H1 (cell line): ENCODE measurements around the gene RASGEF1C. TPM values are rescaled to one million over a fixed set of nuclear protein-coding genes. Genes with fewer than 3 reads are reported as not detected.

Source experiments
- CTCF ChIA-PET: fragments of 300-600 bp; sonication (Branson Sonifier 250); formaldehyde crosslinking; loops from one replicate; lab custom pipeline; 2021; ENCODE audit not compliant: partially characterized antibody; lab: Charles Lee
- POLR2A ChIA-PET: fragments of 300-600 bp; sonication (Branson Sonifier 250); formaldehyde crosslinking; loops from one replicate; lab custom pipeline; 2021; ENCODE audit warnings: inconsistent platforms; ENCODE audit not compliant: partially characterized antibody; lab: Charles Lee
- DNase-seq, 2 experiments: peaks; one replicate each; pipeline versions ENCODE4 v3.0.0 to v3.0.0-alpha.2; 2010 to 2022; ENCODE audit warnings: low spot score in 2 of 2, low read depth in 1 of 2, mixed read lengths in 1 of 2
- FAIRE-seq: peaks from 2 replicates; lab custom pipeline; 2011; peaks lifted over from hg19 to GRCh38; lab: Jason Lieb, UNC
- H2AFZ ChIP-seq: 2 replicates; pipeline ENCODE4 v1.8.1; 2012; ENCODE audit warnings: low read length, inconsistent platforms
- H2AK5ac ChIP-seq: 2 replicates; pipeline ENCODE4 v1.6.1; 2013; ENCODE audit warnings: low read depth, low read length
- H2BK120ac ChIP-seq: replicated peaks from 2 replicates; pipeline ENCODE3; 2013; ENCODE audit warnings: low read depth, low read length, inconsistent platforms
- H2BK12ac ChIP-seq: 2 replicates; pipeline ENCODE4 v1.6.1; 2013; ENCODE audit warnings: low read depth, low read length
- H2BK15ac ChIP-seq: 2 replicates; pipeline ENCODE4 v1.6.1; 2013; ENCODE audit warnings: low read length
- H2BK20ac ChIP-seq: 2 replicates; pipeline ENCODE4 v1.6.1; 2013; ENCODE audit warnings: low read length
- H2BK5ac ChIP-seq: 2 replicates; pipeline ENCODE4 v1.6.1; 2013; ENCODE audit warnings: low read depth, low read length
- H3K14ac ChIP-seq: 2 replicates; pipeline ENCODE4 v1.6.1; 2013; ENCODE audit warnings: inconsistent platforms; ENCODE audit not compliant: insufficient read length
- H3K18ac ChIP-seq: 2 replicates; pipeline ENCODE4 v1.6.1; 2013; ENCODE audit warnings: low read length; ENCODE audit errors: extremely low read depth
- H3K23ac ChIP-seq: 2 replicates; pipeline ENCODE4 v1.6.1; 2013; ENCODE audit warnings: inconsistent platforms; ENCODE audit not compliant: insufficient read length
- H3K23me2 ChIP-seq: 2 replicates; pipeline ENCODE4 v1.6.1; 2013; ENCODE audit warnings: low read depth, low read length
- H3K27ac ChIP-seq: 2 replicates; pipeline ENCODE4 v1.6.1; 2011; ENCODE audit warnings: low read depth, low read length, inconsistent platforms
- H3K27me3 ChIP-seq, 4 experiments: replicated peaks in 1 of 4; 1 replicate in 1 of 4; 2 replicates in 3 of 4; pipeline versions ENCODE4 v1.6.1 to v1.8.1; 2011 to 2013; ENCODE audit warnings: low read length in 3 of 4, mild to moderate bottlenecking in 3 of 4, inconsistent platforms in 2 of 4, mixed read lengths in 2 of 4, moderate library complexity in 1 of 4; ENCODE audit not compliant: control insufficient read depth in 3 of 4, insufficient read depth in 3 of 4; ENCODE audit errors: extremely low read depth in 1 of 4
- H3K36me3 ChIP-seq, 4 experiments: 2 replicates each; pipeline versions ENCODE4 v1.6.1 to v1.8.1; 2011 to 2013; ENCODE audit warnings: mild to moderate bottlenecking in 4 of 4, low read length in 3 of 4, moderate library complexity in 2 of 4, control low read depth in 1 of 4, inconsistent platforms in 1 of 4; ENCODE audit not compliant: insufficient read depth in 4 of 4, control insufficient read depth in 2 of 4
- H3K4ac ChIP-seq: replicated peaks from 2 replicates; pipeline ENCODE3; 2013; ENCODE audit warnings: low read length, low read depth, mixed read lengths, inconsistent platforms; ENCODE audit not compliant: insufficient read length
- H3K4me1 ChIP-seq, 4 experiments: replicated peaks in 1 of 4; 1 replicate in 1 of 4; 2 replicates in 3 of 4; pipeline versions ENCODE4 v1.6.1 to v1.8.1; 2011 to 2013; ENCODE audit warnings: low read length in 3 of 4, inconsistent platforms in 2 of 4, mixed read lengths in 1 of 4; ENCODE audit not compliant: insufficient read depth in 4 of 4, control insufficient read depth in 3 of 4
- H3K4me2 ChIP-seq, 2 experiments: 2 replicates each; pipeline versions ENCODE4 v1.6.1 to v1.8.1; 2011 to 2013; ENCODE audit warnings: low read depth in 2 of 2, low read length in 2 of 2, control low read depth in 1 of 2, inconsistent platforms in 1 of 2, mild to moderate bottlenecking in 1 of 2; ENCODE audit not compliant: insufficient read depth in 1 of 2
- H3K4me3 ChIP-seq, 4 experiments: fragments of 200-600, 300-600 bp in 1 of 4; sonication (generic), shearing (Covaris generic), sonication (Bioruptor Twin) in 1 of 4; 2 replicates each; pipeline versions ENCODE4 v1.5.1 to v1.8.1; 2011 to 2016; ENCODE audit warnings: low read length in 4 of 4, low read depth in 3 of 4, control low read depth in 2 of 4, inconsistent platforms in 2 of 4, mild to moderate bottlenecking in 2 of 4, mixed read lengths in 1 of 4, moderate library complexity in 1 of 4; ENCODE audit not compliant: insufficient read depth in 2 of 4; ENCODE audit errors: extremely low read depth in 1 of 4
- H3K56ac ChIP-seq: replicated peaks from 2 replicates; pipeline ENCODE3; 2013; ENCODE audit warnings: low read depth, mild to moderate bottlenecking, mixed read lengths, low read length, inconsistent platforms; ENCODE audit not compliant: insufficient read length
- H3K79me1 ChIP-seq: 2 replicates; pipeline ENCODE4 v1.6.1; 2013; ENCODE audit warnings: low read depth, low read length, control low read depth
- H3K79me2 ChIP-seq, 2 experiments: 2 replicates each; pipeline versions ENCODE4 v1.6.1 to v1.8.1; 2012 to 2013; ENCODE audit warnings: low read length in 2 of 2, mild to moderate bottlenecking in 2 of 2, inconsistent platforms in 1 of 2; ENCODE audit not compliant: insufficient read depth in 2 of 2, control insufficient read depth in 1 of 2
- H3K9ac ChIP-seq, 4 experiments: replicated peaks in 1 of 4; 1 replicate in 1 of 4; 2 replicates in 3 of 4; pipeline versions ENCODE4 v1.6.1 to v1.8.1; 2011 to 2013; ENCODE audit warnings: low read depth in 3 of 4, low read length in 3 of 4, control low read depth in 2 of 4, mild to moderate bottlenecking in 2 of 4, moderate library complexity in 2 of 4, inconsistent platforms in 1 of 4; ENCODE audit errors: extremely low read depth in 1 of 4
- H3K9me3 ChIP-seq, 2 experiments: 2 replicates each; pipeline versions ENCODE4 v1.6.1 to v1.8.1; 2012 to 2013; ENCODE audit warnings: mild to moderate bottlenecking in 2 of 2, moderate library complexity in 2 of 2, control low read depth in 1 of 2, inconsistent platforms in 1 of 2, low read depth in 1 of 2, low read length in 1 of 2, mixed read lengths in 1 of 2; ENCODE audit not compliant: insufficient read depth in 2 of 2
- H4K20me1 ChIP-seq, 2 experiments: replicated peaks in 1 of 2; 2 replicates each; pipeline versions ENCODE3 to v1.8.1; 2011 to 2013; ENCODE audit warnings: inconsistent platforms in 2 of 2, low read length in 2 of 2, mild to moderate bottlenecking in 1 of 2; ENCODE audit not compliant: insufficient read depth in 2 of 2, control insufficient read depth in 1 of 2
- H4K5ac ChIP-seq: 2 replicates; pipeline ENCODE4 v1.6.1; 2013; ENCODE audit warnings: low read length, low read depth, mixed read lengths, inconsistent platforms; ENCODE audit not compliant: insufficient read length
- H4K8ac ChIP-seq: 2 replicates; pipeline ENCODE4 v1.8.0; 2013; ENCODE audit warnings: mild to moderate bottlenecking, moderate library complexity, low read length, inconsistent platforms; ENCODE audit not compliant: insufficient read depth; ENCODE audit errors: extremely low read depth
- H4K91ac ChIP-seq: replicated peaks from 2 replicates; pipeline ENCODE3; 2013; ENCODE audit warnings: low read length, mixed read lengths, inconsistent platforms; ENCODE audit not compliant: insufficient read length
- BRCA1 ChIP-seq: IDR thresholded peaks from 2 replicates; pipeline ENCODE4 v1.6.1; 2012; ENCODE audit warnings: low read depth, low read length, improper control_type of control experiment
- CTCF ChIP-seq, 3 experiments: IDR thresholded peaks; 1 replicate in 2 of 3; 2 replicates in 1 of 3; pipeline versions ENCODE4 v1.5.1 to v1.6.1; 2011; ENCODE audit warnings: low read length in 3 of 3, mild to moderate bottlenecking in 3 of 3, inconsistent platforms in 2 of 3, low read depth in 1 of 3, moderate library complexity in 1 of 3; ENCODE audit not compliant: insufficient read depth in 1 of 3; ENCODE audit errors: control extremely low read depth in 1 of 3
- EZH2 ChIP-seq: fragments of 200-600 bp; sonication (generic); IDR thresholded peaks from 2 replicates; pipeline ENCODE4 v1.7.1; 2012; ENCODE audit warnings: low read depth, mild to moderate bottlenecking, moderate library complexity, low read length, inconsistent platforms; ENCODE audit not compliant: severe bottlenecking
- JUND ChIP-seq: IDR thresholded peaks from 2 replicates; pipeline ENCODE4 v1.6.1; 2011; ENCODE audit warnings: mild to moderate bottlenecking, improper control_type of control experiment, low read length
- RXRA ChIP-seq: IDR thresholded peaks from 2 replicates; pipeline ENCODE4 v1.6.1; 2011; ENCODE audit warnings: low read depth, mild to moderate bottlenecking, low read length, moderate library complexity; ENCODE audit not compliant: insufficient read depth
- SIN3A ChIP-seq, 2 experiments: IDR thresholded peaks in 1 of 2; conservative IDR thresholded peaks in 1 of 2; 2 replicates each; pipeline ENCODE4 v1.6.1; 2011 to 2012; ENCODE audit warnings: low read length in 2 of 2, improper control_type of control experiment in 1 of 2, low read depth in 1 of 2, mild to moderate bottlenecking in 1 of 2
- SIX5 ChIP-seq: IDR thresholded peaks from 2 replicates; pipeline ENCODE4 v1.6.1; 2011; ENCODE audit warnings: mild to moderate bottlenecking, low read depth, low read length
- SUZ12 ChIP-seq: fragments of 200-600 bp; sonication (generic); IDR thresholded peaks from 2 replicates; pipeline ENCODE4 v1.6.1; 2012; ENCODE audit warnings: mild to moderate bottlenecking, inconsistent platforms, low read length, moderate library complexity, mixed read lengths
- WGBS, 2 experiments: shearing (Covaris generic) in 1 of 2; methylation state at CpG; one replicate each; pipeline versions ENCODE4 v1.1.6 to v1.1.7; 2013 to 2015; ENCODE audit warnings: low lambda C conversion rate in 2 of 2, mixed read lengths in 2 of 2, inconsistent platforms in 1 of 2, low coverage in 1 of 2, missing lambda C conversion rate in 1 of 2; ENCODE audit not compliant: insufficient replicate concordance in 2 of 2, insufficient coverage in 1 of 2, insufficient read length in 1 of 2; ENCODE audit errors: extremely low coverage in 1 of 2, missing lambda C conversion rate in 1 of 2; 5-methylcytosine and 5-hydroxymethylcytosine counted together
- polyA plus RNA-seq, 7 experiments: library from polyadenylated mRNA; depleted of rRNA in 3 of 7; stranded (reverse) in 5 of 7; unstranded in 2 of 7; fragments of >200 nt in 5 of 7; fragments of 200-250 nt in 2 of 7; gene quantifications; 1 replicate in 5 of 7; 2 replicates in 1 of 7; 4 replicates in 1 of 7; pipeline versions ENCODE4 v1.2.1 to v1.2.3, GENCODE V29; 2011 to 2013; ENCODE audit warnings: missing spikeins in 2 of 7, mixed read lengths in 2 of 7
- total RNA-seq: library from RNA; stranded (reverse); fragmentation: NEBNext Ultra II Directional; extraction: Animal tissue kit (Norgen Biotek cat#: 25700); gene quantifications from 2 replicates; pipeline ENCODE4 v1.2.1, GENCODE V29; 2021

Gene RASGEF1C
- total and polyA plus RNA-seq, 2 of the 8 experiments (the other 6 are each of a cell fraction or from before 2014, with no cell fraction given) = 0.26 to 0.61 TPM

GRCh38 chr5:180175015-180175431 lies 34.0 kb downstream of the RASGEF1C start:
- WGBS, 2 experiments = 87% methylated on average over 7 of the region's 7 CpGs; no CpG with 5 or more reads in 1 of the 2 experiments
- Histone ChIP-seq H3K14ac (no peak overlapping the region), H2AK5ac (no peak overlapping the region), H3K79me1 (no peaks in the 10 kb centered on the region), H3K27me3 (no peaks in the 10 kb centered on the region), H4K8ac (no peak overlapping the region), H3K23ac (no peak overlapping the region), H3K36me3 (no peaks in the 10 kb centered on the region), H3K18ac (no peak overlapping the region), H4K91ac (no peak overlapping the region), H3K4ac (no peak overlapping the region), H2AFZ (no peak overlapping the region), H2BK12ac (no peak overlapping the region), H3K56ac (no peak overlapping the region), H3K23me2 (no peaks in the 10 kb centered on the region), H3K27ac (no peak overlapping the region), H3K9ac (no peak overlapping the region), H2BK15ac (no peak overlapping the region), H4K20me1 (peaks cover 0 to 2% of the 10 kb centered on the region in 2 experiments), H3K9me3 (no peaks in the 10 kb centered on the region), H3K79me2 (no peaks in the 10 kb centered on the region), H3K4me2 (no peak overlapping the region), H3K4me3 (no peak overlapping the region), H2BK120ac (no peak overlapping the region), H2BK20ac (no peak overlapping the region), H2BK5ac (no peak overlapping the region), H3K4me1 (peaks cover 0 to 9% (median 3%) of the 10 kb centered on the region in 4 experiments; a peak in 3 of 7 replicates), H4K5ac (no peak overlapping the region)
- FAIRE-seq (no peak), DNase-seq (no peak)
- CTCF ChIA-PET = interaction anchor here (1.0 to 1.4 kb wide), 2 partner anchors 32 to 33 kb away, joined by 3 read pairs; no protein-coding TSS in a partner anchor
- POLR2A ChIA-PET = no interaction called here
- TF ChIP-seq BRCA1 = no peak
- TF ChIP-seq EZH2 = no peak
- no peak for TF ChIP-seq SIX5
- no peak for TF ChIP-seq CTCF (IDR thresholded peaks at IDR 0.05; ENCODE audit: control extremely low read depth in 1 of 3, insufficient read depth in 1 of 3, low read depth in 1 of 3, low read length in 3 of 3)
- no peak for TF ChIP-seq RXRA
- no peak for TF ChIP-seq SUZ12
- no peak for TF ChIP-seq SIN3A (conservative IDR thresholded peaks at IDR 0.05 in 1 of 2, IDR thresholded peaks at IDR 0.05 in 1 of 2; ENCODE audit: low read depth in 1 of 2, low read length in 2 of 2)
- no peak for TF ChIP-seq JUND
